Measurements from ENCODE around the gene CD99L2. TPM values are rescaled to one million over a fixed set of nuclear protein-coding genes. Genes with fewer than 3 reads are reported as not detected.

The CD99L2 gene
- total RNA-seq, 1 donor from 2014 or later: 33.2 TPM

- DNase-seq (ENCODE audit: low spot score): no peak
Observed at GRCh38 chrX:150765237-150765636, 133.2 kb downstream of the CD99L2 start.

- no peak for DNase-seq (ENCODE audit: low spot score)
Observed at GRCh38 chrX:150763810-150764209, 134.7 kb downstream of the CD99L2 start.

- no peak for DNase-seq (ENCODE audit: low spot score)
Observed at GRCh38 chrX:150763303-150763797, 135.1 kb downstream of the CD99L2 start.

- no peak for DNase-seq (ENCODE audit: low spot score)
Observed at GRCh38 chrX:150762258-150763165, 136.0 kb downstream of the CD99L2 start.

- no peak for DNase-seq (ENCODE audit: low spot score)
Observed at GRCh38 chrX:150761819-150762216, 136.7 kb downstream of the CD99L2 start.

GRCh38 chrX:150761176-150761818 is 137.2 kb downstream of the CD99L2 start:
- no peak for DNase-seq (ENCODE audit: low spot score)

GRCh38 chrX:150759568-150760416 is 138.7 kb downstream of the CD99L2 start:
- no peak for DNase-seq (ENCODE audit: low spot score)

- DNase-seq (ENCODE audit: low spot score): no peak
Observed at GRCh38 chrX:150757371-150757770, 141.1 kb downstream of the CD99L2 start.

- no peak for DNase-seq (ENCODE audit: low spot score)
Observed at GRCh38 chrX:150753968-150754367, 144.5 kb downstream of the CD99L2 start.

- no peak for DNase-seq (ENCODE audit: low spot score)
Observed at GRCh38 chrX:150753357-150753756, 145.1 kb downstream of the CD99L2 start.

- no peak for DNase-seq (ENCODE audit: low spot score)
Observed at GRCh38 chrX:150752124-150752523, 146.3 kb downstream of the CD99L2 start.

GRCh38 chrX:150736475-150736874 is 162.0 kb downstream of the CD99L2 start:
- DNase-seq (ENCODE audit: low spot score): no peak

- DNase-seq (ENCODE audit: low spot score): no peak
Observed at GRCh38 chrX:150731795-150732194, 166.7 kb downstream of the CD99L2 start.

- no peak for DNase-seq (ENCODE audit: low spot score)
Observed at GRCh38 chrX:150730719-150731118, 167.7 kb downstream of the CD99L2 start.

GRCh38 chrX:150729956-150730355 is 168.5 kb downstream of the CD99L2 start:
- no peak for DNase-seq (ENCODE audit: low spot score)

- no peak for DNase-seq (ENCODE audit: low spot score)
Observed at GRCh38 chrX:150719621-150720020, 178.8 kb downstream of the CD99L2 start.

Other genes with a start within 250 kb of the CD99L2 start
- gene MTMR1, start 205.3 kb downstream of the CD99L2 start, total RNA-seq (ENCODE audit: insufficient read depth, low replicate concordance): 17.3 TPM
- 11.3 TPM for gene HMGB3, start 84.7 kb upstream of the CD99L2 start, total RNA-seq (ENCODE audit: insufficient read depth, low replicate concordance)